Measurements from ENCODE around the gene ABCB6.

DNA sequence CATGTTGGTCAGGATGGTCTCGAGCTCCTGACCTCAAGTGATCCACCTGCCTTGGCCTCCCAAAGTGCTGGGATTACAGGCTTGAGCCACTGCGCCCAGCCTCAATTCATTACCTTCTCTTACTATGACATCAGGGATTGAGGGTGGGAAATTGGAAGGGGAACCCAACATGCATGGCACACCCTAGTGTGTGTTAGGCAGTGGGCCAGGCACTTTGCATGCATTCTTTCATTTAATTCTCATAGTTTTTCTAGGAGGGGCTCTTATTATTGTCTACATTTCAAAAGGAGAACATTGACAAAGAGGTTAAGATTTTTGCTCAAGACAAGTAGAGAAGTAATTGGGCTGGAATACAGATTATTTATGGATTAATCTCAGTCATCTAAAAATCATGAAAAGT, 49.5 kb upstream of the ABCB6 start:
- no peak for TF ChIP-seq POLR2A (IDR thresholded peaks at IDR 0.05; ENCODE audit: low read length)
- no peak for TF ChIP-seq GATA1 (IDR thresholded peaks at IDR 0.05; ENCODE audit: low read depth, low read length)

Measured in erythroblast (primary cell).